Left cardiac atrium (tissue), 4 donors: Measurements from ENCODE around the gene ABCC3. TPM values are rescaled to one million over a fixed set of nuclear protein-coding genes. Genes with fewer than 3 reads are reported as not detected.

Experiments used
- ATAC-seq, 2 donors: fragments of 200-7000 bp; cut with Tn5 transposase; one replicate each; pipeline ENCODE4 v1.9.1; 2020; ENCODE audit warnings: mild to moderate bottlenecking in 2 of 2, moderate library complexity in 2 of 2
- DNase-seq: peaks from one replicate; pipeline ENCODE4 v3.0.0-alpha.2; 2020
- intact Hi-C, 2 donors: fragments of 100-400 bp; cut with DNase I; formaldehyde crosslinking; loops; one replicate each; pipeline versions ENCODE4 v1.14.1 to v1.15.1; 2022 to 2023
- total RNA-seq, 2 donors: library from RNA; stranded (reverse); fragmentation: NEBNext Ultra II Directional; extraction: Animal tissue kit (Norgen Biotek cat#: 25700); gene quantifications; one replicate each; pipeline ENCODE4 v1.2.1, GENCODE V29; 2021
- donor health status: DM: no; HTN: yes; CAD: no.
- donor health status: DM: no; HTN: yes; CAD: no; lungs with severe emphysema.
- donor health status: DM: yes; HTN: yes; CAD: no.
- donor health status: Dilated cardiomyopathy.

Gene ABCC3
- total RNA-seq, 2 donors from 2014 or later, result 1.4 to 5.2 TPM

DNA sequence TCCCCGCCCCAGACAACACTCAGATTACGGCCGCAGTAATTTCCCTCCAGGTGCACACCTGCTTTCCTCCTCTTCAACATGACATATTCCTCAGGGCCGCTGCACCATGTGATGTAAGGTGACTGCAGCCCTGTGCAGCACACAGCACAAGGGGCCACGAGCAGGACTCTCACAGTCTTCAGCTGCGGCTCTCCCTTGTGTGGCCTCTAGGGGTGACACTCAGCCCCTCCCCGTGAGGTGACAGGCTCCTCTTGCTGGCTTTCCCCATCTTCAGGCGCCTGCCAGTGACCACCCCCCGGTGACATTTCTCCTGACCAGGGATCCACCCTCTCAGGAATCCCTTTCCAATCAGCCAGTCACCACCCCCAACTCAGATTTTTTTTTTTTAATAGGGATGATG is 31.3 kb upstream of the ABCC3 start:
- intact Hi-C loops, result no loop called here
- no peak for ATAC-seq

DNA sequence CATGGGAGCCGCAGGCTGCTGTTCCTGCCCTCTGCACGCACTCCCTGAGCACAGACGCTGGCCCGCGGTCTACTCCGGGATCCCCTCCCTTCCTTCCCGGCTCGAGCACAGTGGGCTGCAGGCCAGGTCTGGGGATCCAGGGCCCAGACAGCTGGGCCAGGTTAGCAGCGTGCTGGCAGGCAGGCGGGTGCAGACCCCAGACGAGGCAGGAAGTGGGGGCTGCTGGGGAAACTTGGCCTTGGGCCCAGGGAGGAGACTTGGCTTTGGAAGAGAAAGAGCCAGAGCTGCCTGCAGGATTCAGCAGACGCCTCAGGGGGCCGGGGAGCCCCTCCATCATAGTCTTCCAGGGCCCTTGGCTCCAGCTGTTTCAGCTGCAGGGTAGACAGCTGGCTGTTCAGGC is 30.2 kb upstream of the ABCC3 start:
- intact Hi-C loops, result no loop called here
- ATAC-seq (peak; percentile 90 to 91), DNase-seq (peak; percentile 86)

More for the DNA sequence above, 31.3 kb upstream of the ABCC3 start:
- DNase-seq, result no peak

DNA sequence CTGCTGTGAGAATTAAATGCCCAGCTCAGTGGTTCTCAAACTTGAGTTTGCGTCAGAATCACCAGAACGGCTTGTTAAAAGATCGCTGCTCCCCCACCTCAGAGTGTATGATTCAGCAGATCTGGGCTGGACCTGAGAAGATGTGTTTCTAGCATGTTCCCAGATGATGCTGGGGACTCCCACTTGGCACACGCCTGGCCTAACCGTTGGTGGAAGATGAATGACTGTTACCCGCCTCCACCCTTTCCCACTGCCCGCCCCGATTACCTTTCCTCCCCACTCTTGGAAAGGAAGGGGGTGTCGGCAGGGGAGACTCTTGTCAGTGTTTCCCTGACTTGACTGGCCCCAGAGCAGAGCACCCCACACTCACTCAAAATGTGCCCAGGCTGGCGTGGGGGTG is 29.3 kb upstream of the ABCC3 start:
- DNase-seq, result no peak
- intact Hi-C loops, result no loop called here
- ATAC-seq, result peak in 1 of 2 donors; percentile 41

DNA sequence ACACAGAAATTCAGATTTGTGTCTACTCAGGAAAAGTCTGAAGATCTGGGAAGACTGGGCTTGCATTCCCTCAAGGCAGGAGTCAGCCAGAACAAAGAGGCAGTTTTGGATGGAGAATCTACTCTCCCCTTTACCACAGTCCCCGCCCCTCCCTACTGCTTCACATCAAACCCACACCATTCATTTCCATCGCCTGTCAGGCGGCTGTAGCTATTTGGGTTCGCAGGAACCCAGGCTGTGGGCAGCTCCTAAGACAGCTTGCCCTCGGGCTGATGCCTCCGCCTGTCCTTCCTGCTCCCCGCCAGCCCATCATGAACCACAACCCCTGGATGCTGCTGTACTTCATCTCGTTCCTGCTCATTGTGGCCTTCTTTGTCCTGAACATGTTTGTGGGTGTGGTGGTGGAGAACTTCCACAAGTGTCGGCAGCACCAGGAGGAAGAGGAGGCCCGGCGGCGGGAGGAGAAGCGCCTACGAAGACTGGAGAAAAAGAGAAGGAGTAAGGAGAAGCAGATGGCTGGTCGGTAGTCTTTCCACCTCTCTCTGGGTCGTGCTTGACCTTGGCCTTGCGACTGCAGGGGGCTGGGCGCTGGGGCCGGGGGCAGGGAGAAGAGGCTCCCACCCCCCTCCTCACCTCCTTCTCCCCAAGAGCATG is 27.0 kb upstream of the ABCC3 start:
- intact Hi-C loops, result no loop called here
- no peak for ATAC-seq
- no peak for DNase-seq

DNA sequence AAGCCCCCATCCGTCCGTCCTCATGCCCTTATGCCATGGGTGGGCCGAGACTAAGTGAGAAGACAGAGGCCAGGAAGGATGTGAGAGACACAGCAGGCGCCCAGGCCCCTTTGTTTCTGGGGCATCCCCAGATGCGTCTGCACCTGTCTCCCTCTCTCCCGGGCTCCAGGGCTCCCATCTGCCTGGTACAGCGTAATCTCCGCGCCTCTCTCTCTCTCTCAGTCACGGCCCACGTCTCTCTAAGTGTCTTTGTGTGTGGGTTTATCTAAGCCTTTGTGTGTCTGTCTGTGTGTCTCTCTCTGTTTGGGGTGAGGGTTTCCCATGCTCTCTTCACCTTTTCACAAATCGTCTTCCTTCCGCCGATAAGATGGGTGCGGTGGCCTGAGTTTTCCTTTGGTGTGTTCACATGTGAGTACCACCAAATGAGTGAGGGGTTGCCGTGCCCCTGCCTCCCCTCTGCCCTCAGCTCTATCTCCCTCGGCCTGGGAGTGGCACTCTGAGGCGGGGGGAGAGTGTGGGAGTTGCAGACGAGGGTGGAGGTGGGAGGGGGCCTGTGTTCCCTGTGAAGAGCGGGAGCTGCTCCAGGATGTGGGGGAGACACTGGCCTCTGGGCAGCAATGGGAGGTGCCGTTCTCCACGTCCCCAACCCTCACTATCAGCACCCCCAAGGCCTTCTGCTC is 25.8 kb upstream of the ABCC3 start:
- ATAC-seq (no peak), DNase-seq (no peak)
- intact Hi-C loops, result no loop called here

DNA sequence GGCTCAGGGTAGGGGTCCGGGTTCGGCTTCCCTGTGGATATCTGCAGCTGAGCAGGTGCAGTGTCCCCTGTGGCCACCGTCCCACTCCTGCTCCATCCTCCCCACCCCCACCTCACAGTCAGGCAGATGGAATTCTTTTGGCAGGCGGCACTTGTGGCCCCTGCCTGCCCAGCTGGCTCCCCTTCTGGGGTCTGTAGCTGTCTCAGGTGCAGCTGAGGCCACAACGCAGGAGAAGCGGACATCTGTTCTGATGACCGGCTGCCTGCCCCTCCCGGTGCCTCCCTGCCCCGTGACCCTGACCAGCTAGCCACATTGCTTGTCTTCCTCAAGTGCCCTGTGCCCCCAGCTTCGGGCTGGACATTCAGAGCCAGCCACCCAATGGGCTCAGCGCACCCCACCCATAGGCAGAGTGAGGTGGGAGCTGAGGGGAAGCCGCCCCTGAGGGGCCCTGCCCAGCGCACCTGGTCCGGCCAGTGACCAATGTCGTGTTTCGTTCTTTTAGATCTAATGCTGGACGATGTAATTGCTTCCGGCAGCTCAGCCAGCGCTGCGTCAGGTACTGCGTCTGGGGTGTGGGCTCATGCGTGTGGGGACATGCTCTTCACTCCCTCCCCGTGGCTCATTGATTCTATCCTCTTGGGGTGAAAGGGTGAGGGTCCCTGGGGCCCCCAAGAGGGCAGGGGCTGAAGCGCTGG is 25.2 kb upstream of the ABCC3 start:
- no peak for DNase-seq
- intact Hi-C loops, result loop anchor here in 1 of 2 donors (5.0 kb wide), 1 partner anchor 57 kb away; no protein-coding TSS in a partner anchor
- ATAC-seq, result no peak

DNA sequence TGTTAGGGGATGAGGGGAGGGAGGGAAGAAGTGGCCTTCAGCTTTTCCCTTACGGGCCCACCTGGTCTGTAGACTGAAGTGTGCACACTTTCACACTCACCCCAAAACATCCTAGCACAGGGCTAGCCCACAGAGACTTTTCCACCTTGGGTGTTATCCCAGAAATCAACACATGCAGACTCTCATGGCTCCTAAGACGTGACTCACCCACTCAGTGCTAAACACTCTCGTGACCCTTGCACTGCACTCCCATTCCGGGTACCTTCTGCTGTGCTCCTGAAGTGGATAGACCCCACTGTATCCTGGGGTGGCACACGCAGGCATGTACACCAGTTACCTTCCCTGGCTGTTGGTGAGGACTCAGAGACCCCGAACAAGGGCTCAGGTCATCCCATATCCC is 23.0 kb upstream of the ABCC3 start:
- ATAC-seq (no peak), DNase-seq (no peak)
- intact Hi-C loops, result loop anchor here in 1 of 2 donors (5.0 kb wide), 1 partner anchor 59 kb away; no protein-coding TSS in a partner anchor

DNA sequence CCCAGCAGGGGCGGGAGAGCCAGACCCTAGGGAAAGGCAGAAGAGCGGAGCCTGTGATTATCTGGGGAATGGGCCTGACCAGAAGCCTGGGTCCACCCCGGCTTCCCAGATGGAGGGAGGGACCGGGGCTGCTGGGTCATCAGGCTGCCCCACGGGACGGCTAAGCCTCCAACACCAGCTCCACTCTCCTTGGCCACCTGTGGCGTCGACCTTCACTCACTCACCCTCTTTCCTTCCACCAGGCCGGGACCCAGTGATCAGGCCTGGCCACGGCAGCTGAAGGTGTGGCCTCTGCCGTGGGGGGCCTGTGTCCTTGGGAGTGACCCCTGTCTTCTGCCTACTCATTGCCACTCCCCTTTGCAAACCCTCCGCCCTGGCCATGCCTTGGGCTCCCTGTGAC is 22.4 kb upstream of the ABCC3 start:
- DNase-seq, result no peak
- intact Hi-C loops, result loop anchor here in 1 of 2 donors (5.0 kb wide), 1 partner anchor 60 kb away; no protein-coding TSS in a partner anchor
- no peak for ATAC-seq

DNA sequence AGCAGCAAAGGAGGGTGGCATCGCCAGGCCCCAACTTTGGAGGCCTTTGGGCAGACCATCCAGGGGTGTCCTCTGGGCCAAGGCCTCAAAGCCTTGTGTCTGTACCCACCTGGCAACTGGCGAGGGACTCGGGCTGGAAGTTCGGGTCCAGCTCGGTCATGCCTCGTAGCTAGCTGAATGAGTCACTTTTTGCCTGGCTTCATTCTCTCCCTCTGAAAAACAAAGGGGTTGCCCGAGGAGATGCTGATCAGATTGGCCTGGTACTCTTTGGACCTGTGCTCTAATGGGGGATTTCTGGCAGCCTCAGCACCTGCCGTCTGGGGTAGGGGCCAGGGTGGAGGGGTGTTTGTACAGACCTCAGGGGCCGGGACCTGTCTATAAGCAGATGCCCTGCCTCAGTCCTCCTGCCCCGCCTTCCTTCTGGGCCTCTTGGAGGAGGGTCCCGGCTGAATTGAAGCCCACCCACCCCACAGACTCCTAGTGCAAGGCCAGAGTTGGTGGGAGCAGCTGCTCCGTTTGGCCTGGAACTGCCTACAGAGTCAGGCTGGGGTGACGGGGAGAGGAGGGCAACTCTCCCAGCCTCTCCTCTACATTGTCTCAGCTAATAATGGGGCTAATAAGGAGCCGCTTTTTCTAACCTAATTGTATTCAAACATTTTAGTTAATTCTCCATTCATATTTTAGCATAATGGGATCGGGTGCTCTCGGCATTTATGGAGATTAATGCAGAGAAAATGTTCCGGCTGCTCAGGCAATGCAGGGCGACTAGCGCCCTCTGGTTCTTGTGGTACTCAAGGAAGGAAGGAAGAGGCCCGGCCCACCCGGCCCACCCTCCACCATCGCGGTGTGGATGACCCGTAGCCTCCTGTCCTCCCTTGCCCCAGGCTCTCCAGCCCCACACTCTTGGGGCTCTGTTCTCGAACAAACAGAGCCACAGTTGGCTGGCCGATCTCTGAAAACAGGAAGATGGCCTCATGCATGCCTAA is 21.4 kb upstream of the ABCC3 start:
- intact Hi-C loops, result loop anchor here in 1 of 2 donors (5.0 kb wide), 1 partner anchor 61 kb away; no protein-coding TSS in a partner anchor
- DNase-seq, result no peak
- peak in 1 of 2 donors; percentile 27 for ATAC-seq

DNA sequence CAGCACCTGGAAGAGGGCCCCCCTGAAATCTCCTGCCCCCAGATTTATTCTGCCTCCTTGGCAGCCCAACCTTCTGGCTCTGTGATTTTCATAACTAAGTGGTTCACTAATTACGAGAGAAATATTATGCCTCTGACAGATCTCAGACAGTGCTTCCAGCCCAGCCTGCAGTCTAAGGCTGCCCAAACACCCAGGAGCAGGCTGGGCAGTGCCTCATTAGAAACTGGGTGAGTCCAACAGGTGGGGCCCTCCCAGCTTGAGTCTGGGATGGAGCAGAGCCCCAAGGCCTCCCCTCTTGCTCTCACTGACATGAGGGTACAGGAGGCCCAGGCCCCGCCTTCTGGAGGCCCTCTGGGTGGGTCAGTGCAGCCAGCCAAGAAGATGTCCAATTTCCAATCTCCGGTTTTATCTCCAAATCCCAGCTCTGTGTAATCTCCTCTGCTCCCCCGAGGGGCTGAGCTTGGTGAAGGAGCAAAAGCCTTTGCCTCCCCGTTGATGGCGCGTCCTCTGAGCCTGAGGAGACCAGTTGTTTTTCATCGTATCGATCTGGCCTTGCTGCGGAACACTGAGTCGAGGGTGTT is 20.1 kb upstream of the ABCC3 start:
- intact Hi-C loops, result loop anchor here in 1 of 2 donors (5.0 kb wide), 1 partner anchor 62 kb away; no protein-coding TSS in a partner anchor
- no peak for DNase-seq
- no peak for ATAC-seq

DNA sequence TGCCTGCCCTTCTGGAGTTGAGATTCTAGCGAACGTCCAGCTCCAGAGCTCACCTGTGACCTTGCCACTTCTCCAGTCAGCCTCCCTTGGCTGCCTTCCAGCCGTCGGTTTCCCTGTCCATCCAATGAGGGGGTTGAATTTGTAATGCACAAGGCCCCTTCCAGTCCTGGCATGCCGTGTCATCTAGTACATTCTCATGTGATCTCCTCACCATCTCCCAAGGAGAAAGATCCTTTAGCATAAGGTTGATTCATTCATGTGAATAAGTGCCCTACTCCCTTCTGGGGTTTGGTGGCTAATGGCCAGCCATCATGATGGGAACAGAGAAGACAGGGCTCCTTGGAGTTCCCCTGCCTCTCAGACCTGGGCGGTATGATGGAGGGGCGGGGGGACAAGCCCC is 18.9 kb upstream of the ABCC3 start:
- DNase-seq (no peak), ATAC-seq (no peak)
- intact Hi-C loops, result no loop called here

DNA sequence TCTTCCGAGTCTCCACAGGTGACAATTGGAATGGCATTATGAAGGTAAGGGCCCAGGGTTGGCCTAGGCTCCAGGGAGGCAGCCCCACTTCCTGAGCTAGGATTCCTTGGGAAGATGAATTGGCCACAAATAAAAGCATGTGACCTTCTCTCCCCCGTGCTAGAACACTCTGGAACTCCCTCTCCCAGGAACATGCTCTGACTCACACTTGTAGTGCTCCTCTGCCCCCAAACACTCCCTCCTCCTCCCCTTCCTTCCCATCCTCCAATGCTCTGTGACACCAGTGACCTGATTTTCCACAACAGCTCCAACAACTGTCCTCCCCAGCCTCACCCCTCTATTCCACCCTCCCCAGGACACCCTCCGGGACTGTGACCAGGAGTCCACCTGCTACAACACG is 16.4 kb upstream of the ABCC3 start:
- intact Hi-C loops, result no loop called here
- ATAC-seq (peak in 1 of 2 donors; percentile 21), DNase-seq (no peak)

DNA sequence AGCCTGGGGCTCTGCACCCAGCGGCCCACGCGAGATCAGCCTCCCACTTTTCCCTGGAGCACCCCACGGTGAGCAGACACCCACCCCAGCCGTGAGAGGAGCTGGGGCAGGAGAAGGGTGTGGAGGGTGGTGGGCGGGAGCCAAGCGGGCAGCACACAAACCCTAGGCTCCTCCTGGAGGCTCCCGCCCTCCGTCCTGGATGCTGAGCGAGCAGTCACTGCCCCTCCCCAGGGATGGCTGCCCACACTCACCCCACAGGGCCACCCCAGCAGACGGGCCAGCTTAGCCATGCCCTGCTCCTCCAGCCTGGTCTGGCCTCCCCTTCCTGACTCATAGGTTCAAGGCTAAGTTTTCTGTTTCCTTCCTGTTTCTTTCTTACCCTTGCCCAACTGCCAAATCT is 15.7 kb upstream of the ABCC3 start:
- DNase-seq (no peak), ATAC-seq (peak in 1 of 2 donors; percentile 29)
- intact Hi-C loops, result no loop called here

DNA sequence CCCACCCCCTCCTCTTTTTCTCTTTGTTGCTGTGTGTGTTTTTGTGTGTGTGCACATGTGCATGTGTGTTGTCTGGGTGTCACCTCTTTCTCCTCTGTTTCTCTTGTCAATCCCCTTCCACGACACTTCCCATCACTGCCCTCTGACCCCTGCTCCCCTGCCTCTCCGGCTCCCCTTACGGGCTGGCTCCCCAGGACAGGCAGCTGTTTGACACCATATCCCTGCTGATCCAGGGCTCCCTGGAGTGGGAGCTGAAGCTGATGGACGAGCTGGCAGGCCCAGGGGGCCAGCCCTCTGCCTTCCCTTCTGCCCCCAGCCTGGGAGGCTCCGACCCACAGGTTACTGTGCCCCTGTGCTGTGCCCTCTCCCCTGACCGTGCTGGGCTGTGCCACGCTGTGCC is 15.2 kb upstream of the ABCC3 start:
- ATAC-seq (no peak), DNase-seq (no peak)
- intact Hi-C loops, result no loop called here

DNA sequence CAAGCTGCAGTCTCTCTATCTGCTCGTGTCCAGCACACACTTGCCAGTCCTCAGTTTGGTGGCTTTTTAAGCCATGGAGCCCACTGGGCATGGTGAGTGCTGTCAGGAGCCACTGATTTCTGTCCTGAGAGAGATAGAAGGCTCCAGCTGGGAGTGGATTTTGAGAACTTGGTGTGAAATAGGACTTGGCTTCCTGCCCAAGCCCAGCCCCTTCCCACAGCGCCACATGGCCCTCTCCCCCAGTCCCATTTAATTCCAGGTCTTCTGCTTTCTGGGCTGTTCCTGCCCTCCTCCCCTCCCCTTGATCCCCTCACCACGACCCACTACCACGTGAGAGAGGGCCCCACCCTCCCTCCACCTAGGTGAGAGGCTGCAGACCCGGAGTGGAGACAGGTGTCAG is 14.4 kb upstream of the ABCC3 start:
- DNase-seq (no peak), ATAC-seq (no peak)
- intact Hi-C loops, result loop anchor here in 1 of 2 donors (5.0 to 10.0 kb wide), 2 partner anchors 73 to 135 kb away; partner anchors contain the start of gene SPATA20

DNA sequence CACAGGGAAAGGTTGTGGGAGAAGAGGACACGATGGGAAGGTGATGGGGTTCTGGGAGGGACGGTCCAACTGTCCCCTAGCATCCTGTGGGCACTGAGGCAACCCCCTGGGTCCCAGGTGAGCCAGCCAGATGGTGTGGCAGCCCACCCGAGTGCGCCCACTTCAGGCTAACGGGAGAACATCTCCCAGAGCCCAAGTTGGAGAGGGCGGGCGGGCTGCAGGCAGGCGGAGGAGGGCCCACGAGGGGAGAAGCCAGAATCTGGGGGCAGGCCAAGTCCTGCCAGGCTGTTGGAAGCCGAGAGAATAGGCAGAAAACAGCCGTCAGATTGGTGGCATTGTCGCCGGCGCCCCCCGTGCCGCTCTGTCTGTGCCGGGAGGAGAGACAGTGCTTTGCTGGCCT is 13.8 kb upstream of the ABCC3 start:
- DNase-seq (no peak), ATAC-seq (no peak)
- intact Hi-C loops, result loop anchor here in 1 of 2 donors (5.0 to 10.0 kb wide), 2 partner anchors 74 to 136 kb away; partner anchors contain the start of gene SPATA20

DNA sequence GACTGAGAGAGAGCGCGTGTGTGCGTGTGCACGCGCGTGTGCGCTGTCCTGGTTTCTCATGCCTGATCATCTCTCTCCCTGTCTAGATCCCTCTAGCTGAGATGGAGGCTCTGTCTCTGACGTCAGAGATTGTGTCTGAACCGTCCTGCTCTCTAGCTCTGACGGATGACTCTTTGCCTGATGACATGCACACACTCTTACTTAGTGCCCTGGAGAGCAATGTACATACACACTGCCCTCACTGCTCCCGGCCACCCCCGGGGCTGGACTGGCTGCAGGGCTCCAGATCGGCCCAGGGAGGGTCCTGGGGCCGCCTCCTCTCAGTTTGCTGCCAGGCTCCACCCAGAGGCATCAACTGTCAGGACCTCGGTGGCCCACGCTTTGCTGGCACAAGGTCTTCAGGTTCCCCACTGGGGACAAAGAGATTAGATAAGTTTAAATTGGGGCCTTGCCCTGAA is 13.1 kb upstream of the ABCC3 start:
- ATAC-seq, result peak in 1 of 2 donors; percentile 5
- DNase-seq, result no peak
- intact Hi-C loops, result loop anchor here in 1 of 2 donors (5.0 to 10.0 kb wide), 2 partner anchors 74 to 137 kb away; partner anchors contain the start of gene SPATA20

DNA sequence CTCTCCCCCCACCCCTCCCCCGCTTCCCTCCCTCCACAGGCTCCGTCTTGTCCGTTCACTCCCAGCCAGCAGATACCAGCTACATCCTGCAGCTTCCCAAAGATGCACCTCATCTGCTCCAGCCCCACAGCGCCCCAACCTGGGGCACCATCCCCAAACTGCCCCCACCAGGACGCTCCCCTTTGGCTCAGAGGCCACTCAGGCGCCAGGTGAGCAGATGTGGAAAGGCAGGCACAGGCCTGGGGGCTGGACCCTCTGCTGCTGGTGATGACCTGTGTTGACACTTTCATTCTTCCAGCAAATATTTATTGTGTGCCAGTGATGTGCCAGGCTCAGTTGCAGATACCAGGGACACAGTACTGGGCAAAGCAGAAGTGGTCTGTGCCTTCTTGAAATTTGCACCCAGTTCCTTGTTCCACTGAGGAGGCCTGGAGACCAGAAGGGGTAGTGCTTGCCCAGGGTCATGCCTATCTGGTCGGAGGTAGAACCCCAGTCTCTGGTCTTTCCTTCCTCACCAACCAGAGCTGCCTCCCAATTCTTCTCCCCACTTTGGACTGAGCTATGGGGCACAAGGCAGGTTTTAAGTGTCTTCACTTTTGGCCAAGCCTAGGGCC is 10.3 kb upstream of the ABCC3 start:
- intact Hi-C loops, result loop anchor here in 1 of 2 donors (5.0 to 10.0 kb wide), 2 partner anchors 77 to 140 kb away; partner anchors contain the start of gene SPATA20
- ATAC-seq (no peak), DNase-seq (no peak)
